Glomerular visceral epithelial cell (primary cell): ENCODE data around the gene SLC25A21.
"Not testable (repeated sequence)": the region's sequence is repeated elsewhere in the genome, so short reads cannot be mapped to it uniquely, and the experiment has no call there.

Experiments
- DNase-seq: peaks from one replicate; pipeline ENCODE4 v3.0.0-alpha.2; 2016; ENCODE audit errors: extremely low spot score

Gene SLC25A21

GRCh38 chr14:36824854-36825253 is 347.6 kb downstream of the SLC25A21 start:
- no peak for DNase-seq

GRCh38 chr14:36823651-36824050 is 348.8 kb downstream of the SLC25A21 start:
- DNase-seq: no peak

- no peak for DNase-seq
These were observed 349.7 kb downstream of the SLC25A21 start for GRCh38 chr14:36822685-36823084.

GRCh38 chr14:36820901-36821300 is 351.5 kb downstream of the SLC25A21 start:
- DNase-seq: no peak

GRCh38 chr14:36820111-36820709 is 352.2 kb downstream of the SLC25A21 start:
- DNase-seq: no peak

- no peak for DNase-seq
These were observed 353.5 kb downstream of the SLC25A21 start for GRCh38 chr14:36818794-36819384.

- no peak for DNase-seq
These were observed 354.2 kb downstream of the SLC25A21 start for GRCh38 chr14:36818246-36818645.

GRCh38 chr14:36817071-36817930 is 355.1 kb downstream of the SLC25A21 start:
- DNase-seq: no peak

GRCh38 chr14:36816481-36816880 is 355.9 kb downstream of the SLC25A21 start:
- no peak for DNase-seq

GRCh38 chr14:36814783-36815182 is 357.6 kb downstream of the SLC25A21 start:
- not testable (repeated sequence) for DNase-seq

- no peak for DNase-seq
These were observed 362.2 kb downstream of the SLC25A21 start for GRCh38 chr14:36810209-36810608.

GRCh38 chr14:36807727-36808126 is 364.7 kb downstream of the SLC25A21 start:
- DNase-seq: no peak

- DNase-seq: no peak
These were observed 367.3 kb downstream of the SLC25A21 start for GRCh38 chr14:36805131-36805559.

GRCh38 chr14:36797634-36798033 is 374.8 kb downstream of the SLC25A21 start:
- no peak for DNase-seq

- DNase-seq: no peak
These were observed 381.0 kb downstream of the SLC25A21 start for GRCh38 chr14:36791402-36791801.

GRCh38 chr14:36785511-36785910 is 386.9 kb downstream of the SLC25A21 start:
- no peak for DNase-seq

- DNase-seq: no peak
These were observed 387.9 kb downstream of the SLC25A21 start for GRCh38 chr14:36784541-36784940.

- no peak for DNase-seq
These were observed 390.5 kb downstream of the SLC25A21 start for GRCh38 chr14:36781897-36782296.

- DNase-seq: no peak
These were observed 398.8 kb downstream of the SLC25A21 start for GRCh38 chr14:36773558-36773957.

GRCh38 chr14:36773136-36773540 is 399.3 kb downstream of the SLC25A21 start:
- DNase-seq: peak; percentile 15

- DNase-seq: no peak
These were observed 401.3 kb downstream of the SLC25A21 start for GRCh38 chr14:36771028-36771640.

GRCh38 chr14:36768638-36769337 is 403.6 kb downstream of the SLC25A21 start:
- no peak for DNase-seq
